Gastrocnemius medialis (tissue), 4 donors: ENCODE measurements around the gene NAA10. TPM values are rescaled to one million over a fixed set of nuclear protein-coding genes. Genes with fewer than 3 reads are reported as not detected.

Experiments used
- ATAC-seq, 2 donors: fragments of 150-250 bp; one replicate each; pipeline ENCODE4 v1.9.1; 2016
- DNase-seq, 2 donors: peaks; one replicate each; pipeline ENCODE4 v3.0.0-alpha.2; 2019
- H3K27ac ChIP-seq, 4 donors: fragments of 200-600 bp; sonication (generic); 1 replicate in 1 of 4; 2 replicates in 3 of 4; pipeline ENCODE4 v1.5.1; 2016 to 2018; ENCODE audit warnings: mild to moderate bottlenecking in 2 of 4, moderate library complexity in 1 of 4
- H3K27me3 ChIP-seq, 3 donors: fragments of 200-600 bp; sonication (generic) in 2 of 3; 1 replicate in 1 of 3; 2 replicates in 2 of 3; pipeline versions ENCODE4 v1.5.1 to v1.6.0; 2016 to 2019; ENCODE audit warnings: mild to moderate bottlenecking in 1 of 3, moderate library complexity in 1 of 3
- H3K36me3 ChIP-seq, 2 donors: fragments of 200-600 bp; sonication (generic) in 1 of 2; one replicate each; pipeline ENCODE4 v1.5.1; 2017 to 2018
- H3K4me1 ChIP-seq, 2 donors: fragments of 200-600 bp; sonication (generic) in 1 of 2; one replicate each; pipeline ENCODE4 v1.5.1; 2016 to 2017; ENCODE audit warnings: mild to moderate bottlenecking in 2 of 2
- H3K4me3 ChIP-seq, 4 donors: fragments of 200-600 bp; sonication (generic) in 3 of 4; 1 replicate in 1 of 4; 2 replicates in 3 of 4; pipeline ENCODE4 v1.5.1; 2016 to 2019; ENCODE audit warnings: mild to moderate bottlenecking in 2 of 4
- H3K9me3 ChIP-seq, 3 donors: fragments of 200-600 bp; sonication (generic) in 2 of 3; 1 replicate in 1 of 3; 2 replicates in 2 of 3; pipeline ENCODE4 v1.5.1; 2016 to 2019
- POLR2A ChIP-seq, 2 donors: fragments of 450-650 bp; IDR thresholded peaks; one replicate each; pipeline ENCODE4 v1.6.1; 2017; ENCODE audit warnings: antibody characterized with exemption in 2 of 2, mild to moderate bottlenecking in 2 of 2, moderate library complexity in 2 of 2
- in situ Hi-C, 4 donors: fragments of 200-750 bp; cut with MboI; loops; one replicate each; pipeline versions ENCODE4 v1.15.0 to v1.8.0; 2017; ENCODE audit warnings: low sequenced_read_pairs in 4 of 4
- intact Hi-C: fragments of 100-400 bp; cut with DNase I; formaldehyde crosslinking; loops from one replicate; pipeline ENCODE4 v1.15.1; 2023; ENCODE audit warnings: low total_unique reads
- total RNA-seq, 4 donors: library from RNA; depleted of rRNA; stranded (reverse); fragments of >200 nt; gene quantifications; one replicate each; pipeline versions ENCODE4 v1.1.0 to v1.2.3, GENCODE V29; 2016
- TF ChIP-seq, protein P1 (sequence below), 5 experiments: fragments of 450-650 bp in 3 of 5; fragments of 200-600 bp in 2 of 5; sonication (generic) in 2 of 5; IDR thresholded peaks in 4 of 5; conservative IDR thresholded peaks in 1 of 5; 1 replicate in 4 of 5; 2 replicates in 1 of 5; pipeline ENCODE4 v1.5.1; 2016 to 2019; ENCODE audit warnings: antibody characterized with exemption in 5 of 5, mild to moderate bottlenecking in 3 of 5, moderate library complexity in 3 of 5

The NAA10 gene
- total RNA-seq, 4 donors from 2014 or later, result 76.3 to 175 (median 111) TPM

DNA sequence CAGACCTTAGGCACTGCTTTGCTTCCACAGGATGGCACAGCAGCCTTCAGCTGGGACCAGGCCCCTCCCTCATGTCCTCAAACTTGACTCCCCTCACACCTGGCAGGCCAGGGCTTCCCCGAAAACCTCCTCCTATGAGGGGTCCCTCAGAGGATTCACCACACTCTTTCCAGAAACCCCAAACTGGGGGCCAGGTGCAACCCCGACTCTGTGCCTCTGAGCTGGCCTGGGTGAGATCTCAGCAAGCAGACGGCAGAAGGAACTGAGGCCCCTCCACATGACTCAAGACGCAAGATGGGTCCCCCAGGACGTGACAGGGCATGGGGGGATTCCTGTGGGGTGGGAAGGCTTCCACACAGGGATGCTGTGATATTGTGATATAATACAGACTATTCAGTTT is 30.6 kb upstream of the NAA10 start:
- intact Hi-C loops (loop anchor here (5.0 kb wide), 1 partner anchor 173 kb away; the partner anchor contains the start of genes IDH3G and SSR4), in situ Hi-C loops (loop anchor here in 3 of 4 donors (25.0 kb wide), 4 partner anchors 97 to 1003 kb away; partner anchors contain the start of genes IDH3G (in 2 of the 3), SRPK3 (in 2 of the 3), SSR4 (in 2 of the 3) and G6PD (in 1 of the 3))
- Histone ChIP-seq H3K9me3 (no peaks in the 10 kb centered on the region), H3K36me3 (peaks cover 0 to 23% of the 10 kb centered on the region in 2 donors), H3K4me1 (peaks cover 36 to 42% of the 10 kb centered on the region in 2 donors), H3K4me3 (no peak overlapping the region), H3K27ac (peak overlapping the region; percentile 95 to 100 (median 98)), H3K27me3 (no peaks in the 10 kb centered on the region)
- ATAC-seq (no peak), DNase-seq (no peak)
- TF ChIP-seq, protein P1, sequence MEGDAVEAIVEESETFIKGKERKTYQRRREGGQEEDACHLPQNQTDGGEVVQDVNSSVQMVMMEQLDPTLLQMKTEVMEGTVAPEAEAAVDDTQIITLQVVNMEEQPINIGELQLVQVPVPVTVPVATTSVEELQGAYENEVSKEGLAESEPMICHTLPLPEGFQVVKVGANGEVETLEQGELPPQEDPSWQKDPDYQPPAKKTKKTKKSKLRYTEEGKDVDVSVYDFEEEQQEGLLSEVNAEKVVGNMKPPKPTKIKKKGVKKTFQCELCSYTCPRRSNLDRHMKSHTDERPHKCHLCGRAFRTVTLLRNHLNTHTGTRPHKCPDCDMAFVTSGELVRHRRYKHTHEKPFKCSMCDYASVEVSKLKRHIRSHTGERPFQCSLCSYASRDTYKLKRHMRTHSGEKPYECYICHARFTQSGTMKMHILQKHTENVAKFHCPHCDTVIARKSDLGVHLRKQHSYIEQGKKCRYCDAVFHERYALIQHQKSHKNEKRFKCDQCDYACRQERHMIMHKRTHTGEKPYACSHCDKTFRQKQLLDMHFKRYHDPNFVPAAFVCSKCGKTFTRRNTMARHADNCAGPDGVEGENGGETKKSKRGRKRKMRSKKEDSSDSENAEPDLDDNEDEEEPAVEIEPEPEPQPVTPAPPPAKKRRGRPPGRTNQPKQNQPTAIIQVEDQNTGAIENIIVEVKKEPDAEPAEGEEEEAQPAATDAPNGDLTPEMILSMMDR (IDR thresholded peaks at IDR 0.05 in 4 of 5, conservative IDR thresholded peaks at IDR 0.05 in 1 of 5), result no peak
- no peak for TF ChIP-seq POLR2A (IDR thresholded peaks at IDR 0.05)

DNA sequence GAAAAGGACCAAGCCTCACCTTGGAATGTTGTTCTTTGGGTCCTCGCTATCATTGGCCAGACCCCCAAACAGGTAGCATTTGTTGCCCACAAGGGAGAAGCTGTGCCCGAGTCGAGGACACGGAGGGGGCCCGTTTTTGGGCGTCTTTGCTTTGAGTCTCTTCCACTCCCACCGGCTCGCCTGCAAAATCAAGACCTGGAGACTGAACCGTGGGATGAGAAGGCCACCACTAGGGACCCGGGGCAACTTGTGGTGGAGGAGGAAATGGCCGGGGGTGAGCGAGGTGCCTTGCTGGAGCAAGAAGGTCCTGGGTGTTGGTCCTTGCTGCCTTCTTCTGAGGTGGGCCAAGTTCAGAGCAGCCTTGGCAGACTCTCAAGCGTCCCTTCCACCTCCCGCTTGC is 29.3 kb upstream of the NAA10 start:
- Histone ChIP-seq H3K27me3 (no peaks in the 10 kb centered on the region), H3K27ac (peak overlapping the region in 2 of 4 donors; percentile 99 to 100), H3K4me1 (peaks cover 32 to 34% of the 10 kb centered on the region in 2 donors), H3K4me3 (no peak overlapping the region), H3K9me3 (no peaks in the 10 kb centered on the region), H3K36me3 (peaks cover 0 to 36% of the 10 kb centered on the region in 2 donors)
- ATAC-seq (no peak), DNase-seq (no peak)
- intact Hi-C loops, result no loop called here
- in situ Hi-C loops, result loop anchor here in 3 of 4 donors (25.0 kb wide), 4 partner anchors 98 to 1002 kb away; partner anchors contain the start of genes IDH3G (in 2 of the 3), SRPK3 (in 2 of the 3), SSR4 (in 2 of the 3) and G6PD (in 1 of the 3)
- TF ChIP-seq POLR2A (IDR thresholded peaks at IDR 0.05), result no peak
- TF ChIP-seq, protein P1 (IDR thresholded peaks at IDR 0.05 in 4 of 5, conservative IDR thresholded peaks at IDR 0.05 in 1 of 5), result no peak

DNA sequence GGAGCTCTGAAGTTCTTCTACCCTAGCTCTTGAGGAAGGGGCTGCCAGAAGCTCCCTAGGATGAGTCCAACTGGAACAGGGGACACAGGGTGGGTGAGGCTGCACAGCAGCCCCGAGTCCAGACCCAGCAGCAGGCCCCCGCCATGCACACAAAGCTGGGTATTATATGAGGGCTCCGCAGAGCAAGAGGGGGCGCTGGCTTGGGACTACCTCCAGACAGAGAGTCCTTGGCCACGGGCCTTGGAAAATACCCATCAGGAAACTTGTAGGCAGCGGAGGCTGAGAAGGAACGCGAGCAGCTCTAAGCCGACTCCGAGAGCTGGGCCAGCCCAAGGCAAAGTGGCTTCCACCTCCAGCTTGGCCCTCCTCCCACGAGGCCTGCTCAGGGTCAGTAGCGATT is 28.7 kb upstream of the NAA10 start:
- DNase-seq (no peak), ATAC-seq (no peak)
- intact Hi-C loops (no loop called here), in situ Hi-C loops (loop anchor here in 3 of 4 donors (25.0 kb wide), 4 partner anchors 99 to 1001 kb away; partner anchors contain the start of genes IDH3G (in 2 of the 3), SRPK3 (in 2 of the 3), SSR4 (in 2 of the 3) and G6PD (in 1 of the 3))
- Histone ChIP-seq H3K27ac (peak overlapping the region in 1 of 4 donors; percentile 100), H3K27me3 (no peaks in the 10 kb centered on the region), H3K4me1 (peaks cover 26 to 29% of the 10 kb centered on the region in 2 donors), H3K9me3 (no peaks in the 10 kb centered on the region), H3K36me3 (peaks cover 0 to 42% of the 10 kb centered on the region in 2 donors), H3K4me3 (no peak overlapping the region)
- no peak for TF ChIP-seq POLR2A (IDR thresholded peaks at IDR 0.05)
- TF ChIP-seq, protein P1 (IDR thresholded peaks at IDR 0.05 in 4 of 5, conservative IDR thresholded peaks at IDR 0.05 in 1 of 5), result no peak

DNA sequence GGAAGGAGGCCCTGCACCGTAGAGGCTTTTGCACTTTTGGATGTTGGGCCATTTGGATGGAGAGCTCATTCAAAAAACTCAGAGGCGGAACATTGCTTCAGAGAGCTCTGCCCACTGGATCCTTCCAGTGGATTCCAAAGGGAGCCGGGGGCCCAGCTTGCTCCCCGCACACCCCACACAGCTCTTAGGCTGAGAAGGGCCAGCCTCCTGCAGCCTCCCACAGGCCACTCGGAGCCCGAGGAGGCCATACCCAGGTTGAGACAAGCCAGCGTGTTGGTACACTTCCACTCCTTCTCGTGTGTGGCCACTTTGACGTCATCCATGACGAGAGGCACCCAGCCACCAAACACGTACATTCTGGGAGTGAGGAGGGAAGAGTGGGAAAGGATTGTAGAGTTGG is 26.5 kb upstream of the NAA10 start:
- Histone ChIP-seq H3K4me3 (no peak overlapping the region), H3K4me1 (peaks cover 5 to 6% of the 10 kb centered on the region in 2 donors), H3K9me3 (no peaks in the 10 kb centered on the region), H3K36me3 (peaks cover 0 to 63% of the 10 kb centered on the region in 2 donors), H3K27ac (no peak overlapping the region), H3K27me3 (no peaks in the 10 kb centered on the region)
- in situ Hi-C loops, result loop anchor here in 3 of 4 donors (25.0 kb wide), 4 partner anchors 101 to 999 kb away; partner anchors contain the start of genes IDH3G (in 2 of the 3), SRPK3 (in 2 of the 3), SSR4 (in 2 of the 3) and G6PD (in 1 of the 3)
- intact Hi-C loops, result no loop called here
- DNase-seq (no peak), ATAC-seq (no peak)
- no peak for TF ChIP-seq POLR2A (IDR thresholded peaks at IDR 0.05)
- TF ChIP-seq, protein P1 (IDR thresholded peaks at IDR 0.05 in 4 of 5, conservative IDR thresholded peaks at IDR 0.05 in 1 of 5), result no peak
